Adrenal gland (tissue), 5 donors: Measurements from ENCODE around the gene HNMT.

Experiments
- CTCF ChIP-seq, 6 experiments: fragments of 450-650 bp in 4 of 6; fragments of 200-600 bp in 2 of 6; sonication (generic) in 1 of 6; IDR thresholded peaks; 1 replicate in 5 of 6; 2 replicates in 1 of 6; pipeline versions ENCODE4 v1.5.1 to v1.8.0; 2016 to 2021; ENCODE audit warnings: antibody characterized with exemption in 6 of 6, mild to moderate bottlenecking in 2 of 6, moderate library complexity in 1 of 6
- POLR2A ChIP-seq, 2 donors: fragments of 450-650 bp; IDR thresholded peaks; one replicate each; pipeline ENCODE4 v1.6.1; 2017; ENCODE audit warnings: antibody characterized with exemption in 2 of 2, mild to moderate bottlenecking in 2 of 2, moderate library complexity in 1 of 2
- donor health status: DM: no; HTN: no; CAD: no.

DNA sequence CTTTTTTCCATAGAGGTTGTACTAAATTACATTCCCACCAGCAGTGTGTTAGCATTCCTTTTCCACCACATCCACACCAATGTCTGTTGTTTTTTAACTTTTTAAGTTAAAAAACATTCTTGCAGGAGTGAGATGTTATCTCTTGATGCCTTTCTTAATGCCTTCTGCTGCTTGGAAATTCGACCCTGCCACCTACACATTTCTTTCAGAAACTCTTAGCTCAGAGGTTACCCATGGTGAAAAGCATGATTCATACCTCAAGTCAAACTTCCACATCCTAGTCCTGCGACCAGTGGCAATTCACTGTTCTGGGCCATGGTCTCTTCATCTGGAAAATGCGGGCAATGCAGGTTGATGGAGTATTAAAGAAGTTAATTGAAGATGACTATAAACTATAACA is 12.7 kb upstream of the HNMT start:
- TF ChIP-seq CTCF (IDR thresholded peaks at IDR 0.05) (no peak), POLR2A (IDR thresholded peaks at IDR 0.05) (no peak)
